Measurements from ENCODE around the gene ERBB3. TPM values are rescaled to one million over a fixed set of nuclear protein-coding genes. Genes with fewer than 3 reads are reported as not detected.
A peak's percentile ranks its signal among the peaks of the same experiment; 100 is the strongest.
"Not testable (repeated sequence)": the region's sequence is repeated elsewhere in the genome, so short reads cannot be mapped to it uniquely, and the experiment has no call there.

Gene ERBB3
- polyA plus RNA-seq, 4 donors: 53.0 to 436 (median 106) TPM

DNA sequence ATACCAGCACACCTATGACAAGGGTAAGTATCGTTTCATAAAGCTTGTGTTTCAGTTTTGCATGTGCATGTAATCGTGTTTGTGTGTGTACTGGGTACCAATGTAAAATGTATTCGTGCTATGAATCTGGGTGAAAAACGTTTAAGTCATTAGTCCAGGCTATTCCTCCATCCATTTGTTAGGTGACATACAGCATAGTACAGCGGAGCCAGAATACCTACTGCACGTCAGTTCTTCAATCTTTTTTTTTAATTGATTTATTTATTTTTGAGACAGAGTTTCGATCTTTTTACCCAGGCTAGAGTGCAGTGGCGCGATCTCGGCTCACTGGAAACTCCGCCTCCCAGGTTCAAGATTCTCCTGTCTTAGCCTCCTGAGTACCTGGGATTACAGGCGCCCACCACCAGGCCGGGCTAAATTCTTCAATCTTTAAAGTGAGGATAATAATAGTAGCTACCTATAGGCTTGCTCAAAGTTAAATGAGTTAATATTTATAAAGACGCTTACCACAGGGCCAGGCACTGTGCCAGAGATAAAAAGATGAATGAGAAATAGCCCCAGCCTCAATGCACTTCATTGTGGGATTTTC is 38.9 kb upstream of the ERBB3 start:
- WGBS, 3 donors: 60 to 66% (median 62%) methylated on average over 14 of the region's 14 CpGs
- peaks cover 4 to 31% (median 5%) of the 10 kb centered on the region in 3 donors for H3K36me3 ChIP-seq (ENCODE audit: control insufficient read depth in 3 of 3, insufficient read depth in 2 of 3, low read depth in 1 of 3, low read length in 3 of 3)
- DNase-seq: no peak

DNA sequence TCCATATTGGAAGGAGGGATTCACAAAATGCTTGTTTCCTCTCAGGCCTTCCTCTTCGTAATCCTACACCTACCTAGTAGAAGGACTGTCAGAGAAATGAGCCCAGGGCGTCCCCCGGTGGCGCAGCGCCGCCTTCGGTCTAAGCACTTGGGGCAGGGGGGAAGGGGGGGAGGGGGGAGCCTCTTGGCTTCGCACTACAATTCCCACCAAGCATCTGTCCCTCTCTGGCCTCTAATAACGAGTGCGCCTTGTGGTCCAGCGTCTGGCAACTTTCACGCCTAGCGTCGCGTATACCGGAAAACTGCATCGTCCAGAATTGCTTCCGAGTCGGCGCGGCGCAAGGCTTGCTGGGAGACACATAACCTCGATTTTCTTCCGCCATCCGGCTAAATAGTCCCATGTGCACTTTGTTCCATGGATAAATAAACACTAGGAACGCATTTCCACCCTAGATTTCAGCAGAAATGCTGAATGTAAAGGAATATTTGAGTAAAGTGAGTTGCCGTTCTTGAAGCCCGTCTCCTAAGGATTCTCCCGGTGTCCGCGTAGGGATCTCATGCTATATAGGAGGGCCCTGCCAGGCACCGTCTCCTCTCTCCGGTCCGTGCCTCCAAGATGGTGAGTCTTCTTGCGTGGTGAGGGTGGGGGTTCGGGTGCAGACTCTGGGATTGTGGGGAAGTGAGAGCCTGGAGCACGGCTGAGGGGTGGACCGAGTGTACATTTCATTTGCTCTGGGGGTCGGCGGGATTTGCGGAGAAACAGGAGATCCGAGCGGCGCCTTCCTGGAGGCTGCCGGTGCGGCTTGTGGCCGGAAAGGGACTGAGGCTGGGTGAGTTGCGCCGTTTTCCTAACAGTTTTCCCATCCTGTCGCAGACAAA is 38.2 kb upstream of the ERBB3 start, which contains the start of gene RPS26:
TSS of gene RPS26 (plus strand) at position 367 of the 878 bp plus-strand sequence. CDS start at position 616, 249 bp downstream.
- Histone ChIP-seq H3K4me1 (ENCODE audit: control insufficient read depth in 3 of 3, insufficient read depth in 2 of 3, low read depth in 1 of 3, low read length in 2 of 3) (peaks cover 0 to 20% (median 0%) of the 10 kb centered on the region in 3 donors), H3K9me3 (ENCODE audit: control insufficient read depth in 2 of 2, insufficient read depth in 1 of 2, low read depth in 1 of 2, low read length in 1 of 2) (no peaks in the 10 kb centered on the region), H3K4me3 (ENCODE audit: low read depth in 1 of 3, low read length in 3 of 3) (peak within 1 kb of the TSS; percentile 70 to 81 (median 81)), H3K27ac (ENCODE audit: low read depth in 1 of 3, low read length in 2 of 3) (peak within 1 kb of the TSS; percentile 75 to 98 (median 95)), H3K27me3 (ENCODE audit: control insufficient read depth in 3 of 3, insufficient read depth in 3 of 3, low read length in 3 of 3) (no peaks in the 10 kb centered on the region), H3K36me3 (ENCODE audit: control insufficient read depth in 3 of 3, insufficient read depth in 2 of 3, low read depth in 1 of 3, low read length in 3 of 3) (peaks cover 0 to 27% (median 5%) of the 10 kb centered on the region in 3 donors)
- WGBS, 3 donors: 0% methylated on average over 49 to 50 of the region's 50 CpGs
- FAIRE-seq (no peak), DNase-seq (peak; percentile 98 to 99)

More for the DNA sequence above, 38.9 kb upstream of the ERBB3 start:
- H3K4me1 ChIP-seq (ENCODE audit: control insufficient read depth in 3 of 3, insufficient read depth in 2 of 3, low read depth in 1 of 3, low read length in 2 of 3): peaks cover 0 to 20% (median 0%) of the 10 kb centered on the region in 3 donors
- peak overlapping the region in 2 of 3 donors; percentile 70 to 81 for H3K4me3 ChIP-seq (ENCODE audit: low read depth in 1 of 3, low read length in 3 of 3)
- no peak for FAIRE-seq
- peak overlapping the region; percentile 27 to 98 (median 81) for H3K27ac ChIP-seq (ENCODE audit: low read depth in 1 of 3, low read length in 2 of 3)
- no peaks in the 10 kb centered on the region for H3K27me3 ChIP-seq (ENCODE audit: control insufficient read depth in 3 of 3, insufficient read depth in 3 of 3, low read length in 3 of 3)
- H3K9me3 ChIP-seq (ENCODE audit: control insufficient read depth in 2 of 2, insufficient read depth in 1 of 2, low read depth in 1 of 2, low read length in 1 of 2): no peaks in the 10 kb centered on the region

DNA sequence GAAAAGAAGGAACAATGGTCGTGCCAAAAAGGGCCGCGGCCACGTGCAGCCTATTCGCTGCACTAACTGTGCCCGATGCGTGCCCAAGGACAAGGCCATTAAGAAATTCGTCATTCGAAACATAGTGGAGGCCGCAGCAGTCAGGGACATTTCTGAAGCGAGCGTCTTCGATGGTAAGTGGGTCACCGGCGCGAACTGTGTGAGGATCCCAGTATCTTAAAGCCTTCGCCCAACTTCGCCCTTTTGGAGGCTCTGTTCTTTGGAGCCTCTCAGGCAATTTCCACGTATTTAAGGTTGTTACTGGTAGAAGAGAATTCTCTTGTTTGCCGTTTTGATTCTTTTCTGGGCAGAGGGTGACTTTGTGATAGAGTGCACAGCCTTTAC is 37.5 kb upstream of the ERBB3 start:
- WGBS, 3 donors: 0 to 2% (median 1%) methylated on average over 17 to 20 of the region's 20 CpGs
- H3K36me3 ChIP-seq (ENCODE audit: control insufficient read depth in 3 of 3, insufficient read depth in 2 of 3, low read depth in 1 of 3, low read length in 3 of 3): peaks cover 0 to 26% (median 5%) of the 10 kb centered on the region in 3 donors
- H3K4me1 ChIP-seq (ENCODE audit: control insufficient read depth in 3 of 3, insufficient read depth in 2 of 3, low read depth in 1 of 3, low read length in 2 of 3): peaks cover 0 to 20% (median 0%) of the 10 kb centered on the region in 3 donors
- H3K9me3 ChIP-seq (ENCODE audit: control insufficient read depth in 2 of 2, insufficient read depth in 1 of 2, low read depth in 1 of 2, low read length in 1 of 2); H3K27me3 ChIP-seq (ENCODE audit: control insufficient read depth in 3 of 3, insufficient read depth in 3 of 3, low read length in 3 of 3); DNase-seq; FAIRE-seq: not testable (repeated sequence)
- peak overlapping the region; percentile 75 to 98 (median 95) for H3K27ac ChIP-seq (ENCODE audit: low read depth in 1 of 3, low read length in 2 of 3)
- peak overlapping the region; percentile 70 to 81 (median 81) for H3K4me3 ChIP-seq (ENCODE audit: low read depth in 1 of 3, low read length in 3 of 3)

DNA sequence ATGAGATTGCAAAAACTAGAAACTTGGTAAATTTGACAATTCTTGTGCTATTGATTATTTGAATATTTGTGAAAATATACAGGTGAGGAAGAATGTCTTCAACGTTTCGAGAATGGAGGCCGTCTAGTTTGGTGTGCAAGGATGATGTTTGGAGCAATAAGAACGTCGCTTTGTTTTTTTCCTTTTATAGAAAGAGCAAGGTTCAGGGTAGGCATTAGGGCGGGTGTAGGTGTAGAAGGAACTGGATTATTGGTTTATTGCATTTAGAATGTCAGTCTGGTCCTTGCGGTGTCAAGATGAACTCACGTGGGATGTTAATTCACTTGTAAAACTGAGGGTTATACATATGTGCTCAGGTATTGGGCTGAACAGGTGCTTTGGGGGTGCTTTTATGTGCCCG is 37.1 kb upstream of the ERBB3 start:
- no peak for FAIRE-seq
- H3K4me1 ChIP-seq (ENCODE audit: control insufficient read depth in 3 of 3, insufficient read depth in 2 of 3, low read depth in 1 of 3, low read length in 2 of 3): peaks cover 0 to 20% (median 0%) of the 10 kb centered on the region in 3 donors
- H3K4me3 ChIP-seq (ENCODE audit: low read depth in 1 of 3, low read length in 3 of 3): peak overlapping the region; percentile 70 to 81 (median 81)
- H3K27me3 ChIP-seq (ENCODE audit: control insufficient read depth in 3 of 3, insufficient read depth in 3 of 3, low read length in 3 of 3): no peaks in the 10 kb centered on the region
- H3K27ac ChIP-seq (ENCODE audit: low read depth in 1 of 3, low read length in 2 of 3): peak overlapping the region; percentile 75 to 98 (median 95)
- WGBS, 3 donors: 2 to 26% (median 9%) methylated on average over 9 of the region's 9 CpGs
- DNase-seq: peak; percentile 65
- peaks cover 0 to 24% (median 5%) of the 10 kb centered on the region in 3 donors for H3K36me3 ChIP-seq (ENCODE audit: control insufficient read depth in 3 of 3, insufficient read depth in 2 of 3, low read depth in 1 of 3, low read length in 3 of 3)
- H3K9me3 ChIP-seq (ENCODE audit: control insufficient read depth in 2 of 2, insufficient read depth in 1 of 2, low read depth in 1 of 2, low read length in 1 of 2): no peaks in the 10 kb centered on the region

DNA sequence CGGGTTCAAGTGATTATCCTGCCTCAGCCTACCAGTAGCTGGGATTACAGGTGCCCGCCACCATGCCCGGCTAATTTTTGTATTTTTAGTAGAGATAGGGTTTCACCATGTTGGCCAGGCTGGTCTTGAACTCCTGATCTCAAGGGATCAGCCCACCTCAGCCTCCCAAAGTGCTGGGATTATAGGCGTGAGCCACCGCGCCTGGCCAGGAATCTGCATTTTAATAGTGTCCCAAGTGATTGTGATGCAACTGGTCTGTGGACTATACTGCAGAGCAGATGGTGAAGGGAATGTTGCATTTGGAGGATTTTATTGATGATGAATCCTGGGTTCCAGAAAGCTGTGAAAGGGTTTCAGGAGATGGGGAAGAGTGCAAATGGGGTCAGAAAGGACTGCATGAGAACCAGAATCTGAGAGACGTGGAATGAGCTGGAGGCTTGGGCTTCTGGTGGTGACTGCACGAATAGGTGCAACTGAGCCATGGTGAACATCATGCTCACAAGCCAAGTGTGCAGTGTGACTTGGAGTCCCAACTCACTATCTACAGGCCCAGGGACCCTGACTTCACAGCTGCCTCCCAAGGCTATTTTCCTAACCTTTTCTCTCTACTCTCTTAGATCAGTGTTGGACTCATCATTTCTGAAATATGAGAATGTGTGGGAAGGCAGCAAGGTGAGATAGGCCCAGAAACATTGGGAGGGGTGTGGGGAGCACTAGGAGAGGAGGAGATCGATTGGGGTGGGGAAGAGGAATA is 33.8 kb upstream of the ERBB3 start:
- no peak overlapping the region for H3K27ac ChIP-seq (ENCODE audit: low read depth in 1 of 3, low read length in 2 of 3)
- H3K9me3 ChIP-seq (ENCODE audit: control insufficient read depth in 2 of 2, insufficient read depth in 1 of 2, low read depth in 1 of 2, low read length in 1 of 2): no peaks in the 10 kb centered on the region
- 82 to 85% (median 83%) methylated on average over 9 of the region's 9 CpGs for WGBS, 3 donors
- no peak for FAIRE-seq
- peaks cover 0 to 24% (median 5%) of the 10 kb centered on the region in 3 donors for H3K36me3 ChIP-seq (ENCODE audit: control insufficient read depth in 3 of 3, insufficient read depth in 2 of 3, low read depth in 1 of 3, low read length in 3 of 3)
- no peak for DNase-seq
- peaks cover 0 to 17% (median 0%) of the 10 kb centered on the region in 3 donors for H3K4me1 ChIP-seq (ENCODE audit: control insufficient read depth in 3 of 3, insufficient read depth in 2 of 3, low read depth in 1 of 3, low read length in 2 of 3)
- H3K27me3 ChIP-seq (ENCODE audit: control insufficient read depth in 3 of 3, insufficient read depth in 3 of 3, low read length in 3 of 3): no peaks in the 10 kb centered on the region
- no peak overlapping the region for H3K4me3 ChIP-seq (ENCODE audit: low read depth in 1 of 3, low read length in 3 of 3)

DNA sequence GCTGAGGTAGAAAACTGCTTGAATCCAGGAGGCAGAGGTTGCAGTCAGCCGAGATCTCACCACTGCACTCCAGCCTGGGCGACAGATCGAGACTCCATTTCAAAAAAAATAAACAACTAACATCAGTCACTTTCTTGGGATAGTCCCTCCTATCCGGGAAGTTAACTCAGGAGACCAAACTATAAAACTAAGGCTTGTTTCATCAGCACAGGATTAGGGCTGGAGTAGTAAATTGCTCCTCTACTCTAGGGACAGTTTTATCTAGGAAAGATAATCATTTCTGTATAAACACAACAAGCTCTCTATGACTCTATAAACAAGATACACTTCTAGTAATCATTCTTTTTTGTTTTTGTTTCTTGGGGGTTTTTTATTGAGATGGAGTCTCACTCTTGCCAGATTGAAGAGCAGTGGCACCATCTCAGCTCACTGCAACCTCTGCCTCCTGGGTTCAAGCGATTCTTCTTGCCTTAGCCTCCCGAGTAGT is 26.5 kb upstream of the ERBB3 start:
- 77 to 85% (median 85%) methylated on average over 6 of the region's 6 CpGs for WGBS, 3 donors
- Histone ChIP-seq H3K27me3 (ENCODE audit: control insufficient read depth in 3 of 3, insufficient read depth in 3 of 3, low read length in 3 of 3) (no peaks in the 10 kb centered on the region), H3K9me3 (ENCODE audit: control insufficient read depth in 2 of 2, insufficient read depth in 1 of 2, low read depth in 1 of 2, low read length in 1 of 2) (no peaks in the 10 kb centered on the region), H3K4me1 (ENCODE audit: control insufficient read depth in 3 of 3, insufficient read depth in 2 of 3, low read depth in 1 of 3, low read length in 2 of 3) (no peaks in the 10 kb centered on the region), H3K4me3 (ENCODE audit: low read depth in 1 of 3, low read length in 3 of 3) (no peak overlapping the region), H3K27ac (ENCODE audit: low read depth in 1 of 3, low read length in 2 of 3) (no peak overlapping the region), H3K36me3 (ENCODE audit: control insufficient read depth in 3 of 3, insufficient read depth in 2 of 3, low read depth in 1 of 3, low read length in 3 of 3) (no peaks in the 10 kb centered on the region)
- DNase-seq (no peak), FAIRE-seq (no peak)

DNA sequence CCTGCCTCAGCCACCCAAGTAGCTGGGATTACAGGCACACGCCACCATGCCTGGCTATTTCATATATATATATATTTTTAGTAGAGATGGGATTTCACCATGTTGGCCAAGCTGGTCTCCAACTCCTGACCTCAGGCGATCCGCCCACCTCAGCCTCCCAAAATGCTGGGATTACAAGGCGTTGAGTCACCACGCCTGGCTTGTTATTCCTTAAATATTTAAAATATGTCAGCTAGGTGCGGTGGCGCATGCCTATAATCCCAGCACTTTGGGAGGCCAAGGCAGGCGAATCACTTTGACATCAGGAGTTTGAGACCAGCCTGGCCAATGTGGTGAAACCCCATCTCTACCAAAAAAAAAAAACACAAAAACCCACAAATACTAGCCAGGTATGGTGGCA is 20.0 kb upstream of the ERBB3 start:
- H3K36me3 ChIP-seq (ENCODE audit: control insufficient read depth in 3 of 3, insufficient read depth in 2 of 3, low read depth in 1 of 3, low read length in 3 of 3); H3K27me3 ChIP-seq (ENCODE audit: control insufficient read depth in 3 of 3, insufficient read depth in 3 of 3, low read length in 3 of 3); H3K27ac ChIP-seq (ENCODE audit: low read depth in 1 of 3, low read length in 2 of 3); FAIRE-seq; DNase-seq; H3K4me1 ChIP-seq (ENCODE audit: control insufficient read depth in 3 of 3, insufficient read depth in 2 of 3, low read depth in 1 of 3, low read length in 2 of 3); H3K9me3 ChIP-seq (ENCODE audit: control insufficient read depth in 2 of 2, insufficient read depth in 1 of 2, low read depth in 1 of 2, low read length in 1 of 2); H3K4me3 ChIP-seq (ENCODE audit: low read depth in 1 of 3, low read length in 3 of 3): not testable (repeated sequence)
- WGBS, 3 donors: 94 to 95% (median 94%) methylated on average over 8 of the region's 8 CpGs

DNA sequence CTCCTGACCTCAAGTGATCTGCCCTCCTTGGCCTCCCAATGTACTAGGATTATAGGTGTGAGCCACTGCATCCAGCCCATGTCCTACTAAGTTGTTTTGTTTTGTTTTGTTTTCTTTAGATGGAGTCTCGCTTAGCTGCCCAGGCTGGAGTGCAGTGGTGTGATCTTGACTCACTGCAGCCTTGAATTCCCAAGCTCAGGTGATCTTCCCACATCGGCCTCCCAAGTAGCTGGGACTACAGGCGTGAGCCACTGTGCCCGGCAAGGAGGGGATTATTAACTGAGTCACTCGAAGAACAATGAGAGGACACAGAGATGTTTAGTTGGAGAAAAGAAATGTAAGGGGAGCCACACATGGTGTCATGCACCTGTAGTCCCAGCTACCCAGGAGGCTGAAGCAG is 18.0 kb upstream of the ERBB3 start:
- DNase-seq (no peak), FAIRE-seq (no peak)
- Histone ChIP-seq H3K36me3 (ENCODE audit: control insufficient read depth in 3 of 3, insufficient read depth in 2 of 3, low read depth in 1 of 3, low read length in 3 of 3) (no peaks in the 10 kb centered on the region), H3K4me1 (ENCODE audit: control insufficient read depth in 3 of 3, insufficient read depth in 2 of 3, low read depth in 1 of 3, low read length in 2 of 3) (no peaks in the 10 kb centered on the region), H3K27ac (ENCODE audit: low read depth in 1 of 3, low read length in 2 of 3) (no peak overlapping the region), H3K27me3 (ENCODE audit: control insufficient read depth in 3 of 3, insufficient read depth in 3 of 3, low read length in 3 of 3) (no peaks in the 10 kb centered on the region), H3K9me3 (ENCODE audit: control insufficient read depth in 2 of 2, insufficient read depth in 1 of 2, low read depth in 1 of 2, low read length in 1 of 2) (no peaks in the 10 kb centered on the region), H3K4me3 (ENCODE audit: low read depth in 1 of 3, low read length in 3 of 3) (no peak overlapping the region)
- 70 to 83% (median 77%) methylated on average over 5 of the region's 5 CpGs for WGBS, 3 donors

All from small intestine (tissue), 7 donors.